BLaER1 (cell line): ENCODE data around the gene CIDEC.
"Not testable (repeated sequence)": the region's sequence is repeated elsewhere in the genome, so short reads cannot be mapped to it uniquely, and the experiment has no call there.

Experiments used
- H3K27ac ChIP-seq: shearing (Covaris generic); formaldehyde crosslinking; 2 replicates; pipeline ENCODE4 v1.8.1; 2022
- H3K27me3 ChIP-seq: shearing (Covaris generic); formaldehyde crosslinking; 2 replicates; pipeline ENCODE4 v1.8.1; 2022
- H3K36me3 ChIP-seq: shearing (Covaris generic); formaldehyde crosslinking; 2 replicates; pipeline ENCODE4 v1.8.1; 2022
- H3K4me1 ChIP-seq: shearing (Covaris generic); formaldehyde crosslinking; 2 replicates; pipeline ENCODE4 v1.8.1; 2022
- H3K4me2 ChIP-seq: shearing (Covaris generic); formaldehyde crosslinking; 2 replicates; pipeline ENCODE4 v1.8.1; 2022
- H3K4me3 ChIP-seq: shearing (Covaris generic); formaldehyde crosslinking; 2 replicates; pipeline ENCODE4 v1.8.1; 2022
- H3K9ac ChIP-seq: shearing (Covaris generic); formaldehyde crosslinking; 2 replicates; pipeline ENCODE4 v1.8.1; 2022
- H3K9me3 ChIP-seq: shearing (Covaris generic); formaldehyde crosslinking; 2 replicates; pipeline ENCODE4 v1.8.1; 2022
- H4K20me1 ChIP-seq: shearing (Covaris generic); formaldehyde crosslinking; 2 replicates; pipeline ENCODE4 v1.8.1; 2022
- Cebpa-rat ChIP-seq: shearing (Covaris generic); IDR thresholded peaks from 2 replicates; pipeline ENCODE4 v1.8.1; 2022

The CIDEC gene

GRCh38 chr3:9881441-9881840 is 1.4 kb upstream of the CIDEC start:
- no peak overlapping the region for H3K27ac ChIP-seq
- H3K36me3 ChIP-seq, result no peaks in the 10 kb centered on the region
- no peaks in the 10 kb centered on the region for H3K4me1 ChIP-seq
- no peaks in the 10 kb centered on the region for H3K27me3 ChIP-seq
- no peaks in the 10 kb centered on the region for H3K9me3 ChIP-seq
- no peak overlapping the region for H3K4me3 ChIP-seq
- no peak overlapping the region for H3K4me2 ChIP-seq
- TF ChIP-seq Cebpa-rat, result no peak
- H4K20me1 ChIP-seq, result no peaks in the 10 kb centered on the region
- no peak overlapping the region for H3K9ac ChIP-seq

GRCh38 chr3:9878700-9879099 is 1.4 kb downstream of the CIDEC start:
- Histone ChIP-seq H3K27me3 (no peaks in the 10 kb centered on the region), H3K4me1 (no peaks in the 10 kb centered on the region), H4K20me1 (no peaks in the 10 kb centered on the region), H3K9me3 (no peaks in the 10 kb centered on the region), H3K27ac (no peak overlapping the region), H3K9ac (no peak overlapping the region), H3K36me3 (no peaks in the 10 kb centered on the region), H3K4me3 (no peak overlapping the region), H3K4me2 (no peak overlapping the region)
- TF ChIP-seq Cebpa-rat, result no peak

GRCh38 chr3:9876991-9877390 is 3.1 kb downstream of the CIDEC start:
- H3K9ac ChIP-seq, result no peak overlapping the region
- no peaks in the 10 kb centered on the region for H3K27me3 ChIP-seq
- H3K27ac ChIP-seq, result no peak overlapping the region
- H4K20me1 ChIP-seq, result no peaks in the 10 kb centered on the region
- H3K9me3 ChIP-seq, result no peaks in the 10 kb centered on the region
- H3K4me2 ChIP-seq, result no peak overlapping the region
- H3K4me3 ChIP-seq, result no peak overlapping the region
- H3K36me3 ChIP-seq, result no peaks in the 10 kb centered on the region
- H3K4me1 ChIP-seq, result no peaks in the 10 kb centered on the region
- TF ChIP-seq Cebpa-rat, result no peak

- H3K27me3 ChIP-seq, H4K20me1 ChIP-seq, H3K27ac ChIP-seq, H3K4me1 ChIP-seq, H3K4me2 ChIP-seq, H3K36me3 ChIP-seq, H3K9ac ChIP-seq, H3K9me3 ChIP-seq, H3K4me3 ChIP-seq: not testable (repeated sequence)
Measured at GRCh38 chr3:9876255-9876654, 3.8 kb downstream of the CIDEC start.

- Histone ChIP-seq H3K27ac (no peak overlapping the region), H3K4me3 (no peak overlapping the region), H3K9me3 (no peaks in the 10 kb centered on the region), H3K9ac (no peak overlapping the region), H3K4me2 (no peak overlapping the region), H3K4me1 (no peaks in the 10 kb centered on the region), H4K20me1 (no peaks in the 10 kb centered on the region), H3K36me3 (no peaks in the 10 kb centered on the region), H3K27me3 (no peaks in the 10 kb centered on the region)
- no peak for TF ChIP-seq Cebpa-rat
Measured at GRCh38 chr3:9875448-9875847, 4.6 kb downstream of the CIDEC start.

GRCh38 chr3:9872067-9872466 is 8.0 kb downstream of the CIDEC start:
- not testable (repeated sequence) for H3K9ac ChIP-seq, H3K4me1 ChIP-seq, H3K27ac ChIP-seq, H3K27me3 ChIP-seq, H4K20me1 ChIP-seq, H3K4me3 ChIP-seq, H3K9me3 ChIP-seq, H3K4me2 ChIP-seq, H3K36me3 ChIP-seq

GRCh38 chr3:9870978-9871377 is 9.1 kb downstream of the CIDEC start:
- Histone ChIP-seq H3K4me1 (no peaks in the 10 kb centered on the region), H3K9ac (no peak overlapping the region), H3K9me3 (no peaks in the 10 kb centered on the region), H3K36me3 (no peaks in the 10 kb centered on the region), H3K4me2 (no peak overlapping the region), H3K4me3 (no peak overlapping the region), H3K27ac (no peak overlapping the region), H3K27me3 (no peaks in the 10 kb centered on the region), H4K20me1 (no peaks in the 10 kb centered on the region)
- TF ChIP-seq Cebpa-rat, result no peak

GRCh38 chr3:9869955-9870354 is 10.1 kb downstream of the CIDEC start:
- H3K9ac ChIP-seq, result no peak overlapping the region
- H3K4me3 ChIP-seq, result no peak overlapping the region
- H3K27me3 ChIP-seq, result no peaks in the 10 kb centered on the region
- no peak for TF ChIP-seq Cebpa-rat
- no peak overlapping the region for H3K27ac ChIP-seq
- H3K4me1 ChIP-seq, result no peaks in the 10 kb centered on the region
- no peaks in the 10 kb centered on the region for H3K36me3 ChIP-seq
- H4K20me1 ChIP-seq, result no peaks in the 10 kb centered on the region
- no peaks in the 10 kb centered on the region for H3K9me3 ChIP-seq
- H3K4me2 ChIP-seq, result no peak overlapping the region

GRCh38 chr3:9867106-9867505 is 12.9 kb downstream of the CIDEC start:
- Histone ChIP-seq H3K36me3 (no peaks in the 10 kb centered on the region), H3K27me3 (0 out of 2 replicates have a peak, but pooled peaks cover 5% of the 10 kb centered on the region), H4K20me1 (no peaks in the 10 kb centered on the region), H3K9ac (no peak overlapping the region), H3K4me3 (no peak overlapping the region), H3K4me1 (peaks cover 9% of the 10 kb centered on the region; the same call in 1 of the 2 replicates), H3K27ac (no peak overlapping the region), H3K4me2 (no peak overlapping the region), H3K9me3 (no peaks in the 10 kb centered on the region)
- no peak for TF ChIP-seq Cebpa-rat

- Histone ChIP-seq H3K4me2 (no peak overlapping the region), H3K27ac (no peak overlapping the region), H3K9me3 (no peaks in the 10 kb centered on the region), H4K20me1 (no peaks in the 10 kb centered on the region), H3K27me3 (0 out of 2 replicates have a peak, but pooled peaks cover 9% of the 10 kb centered on the region), H3K4me1 (peaks cover 9% of the 10 kb centered on the region; the same call in 1 of the 2 replicates), H3K4me3 (no peak overlapping the region), H3K36me3 (no peaks in the 10 kb centered on the region), H3K9ac (no peak overlapping the region)
- no peak for TF ChIP-seq Cebpa-rat
Measured at GRCh38 chr3:9866639-9867038, 13.4 kb downstream of the CIDEC start.

GRCh38 chr3:9865125-9865637 is 14.9 kb downstream of the CIDEC start:
- not testable (repeated sequence) for H3K27me3 ChIP-seq, H3K4me2 ChIP-seq, H3K9ac ChIP-seq, H3K36me3 ChIP-seq, H3K9me3 ChIP-seq, H3K27ac ChIP-seq, H3K4me1 ChIP-seq, H4K20me1 ChIP-seq, H3K4me3 ChIP-seq
